ENCODE data around the gene SND1. TPM values are rescaled to one million over a fixed set of nuclear protein-coding genes. Genes with fewer than 3 reads are reported as not detected.

Gene SND1
- total and polyA plus RNA-seq, 2 of the 4 experiments (the other 2 are of a cell fraction), result 154 to 294 TPM

GRCh38 chr7:128068785-128069184, 416.8 kb downstream of the SND1 start:
- H2BK15ac ChIP-seq (ENCODE audit: low read depth, low read length), result no peak overlapping the region
- no peak for DNase-seq
- H3K9me3 ChIP-seq (ENCODE audit: control insufficient read depth, insufficient read depth, low read length), result no peaks in the 10 kb centered on the region
- peaks cover 36% of the 10 kb centered on the region for H3K9me1 ChIP-seq (ENCODE audit: insufficient read depth, low read length)
- H3K27ac ChIP-seq (ENCODE audit: insufficient read depth, low read length), result no peak overlapping the region
- POLR2A ChIA-PET (ENCODE audit: unreplicated experiment), result no interaction called here
- no peak overlapping the region for H4K8ac ChIP-seq (ENCODE audit: low read depth in 2 of 2, low read length in 2 of 2)
- dilution Hi-C loops (cut with HindIII; ENCODE audit: low sequenced_read_pairs, unreplicated experiment) (no loop called here), in situ Hi-C loops (cut with MboI; ENCODE audit: low sequenced_read_pairs) (loop anchor here (25.0 kb wide), 1 partner anchor 356 kb away; no protein-coding TSS in a partner anchor), intact Hi-C loops (cut with micrococcal nuclease) (no loop called here)
- H3K9ac ChIP-seq (ENCODE audit: low read depth, low read length), result no peak overlapping the region
- no peak overlapping the region for H3K4me2 ChIP-seq (ENCODE audit: low read depth, low read length)
- no peak overlapping the region for H2BK120ac ChIP-seq (ENCODE audit: low read depth, low read length)
- no peak overlapping the region for H2BK5ac ChIP-seq (ENCODE audit: low read depth, low read length, poor library complexity, severe bottlenecking)
- peaks cover 4% of the 10 kb centered on the region; the same call in 1 of the 2 replicates for H3K36me3 ChIP-seq (ENCODE audit: control insufficient read depth, insufficient read depth, low read length)
- 0 out of 2 replicates have a peak overlapping the region, but pooled peaks have one; percentile 15 for H3K14ac ChIP-seq (replicated peaks; ENCODE audit: low read depth, low read length)
- BruUV-seq (replicated peaks), result no TSS peak
- no peak overlapping the region for H2AK5ac ChIP-seq (ENCODE audit: low read depth, low read length)
- H3K18ac ChIP-seq (ENCODE audit: low read depth, low read length), result no peak overlapping the region; the same call in 1 of the 2 replicates
- H4K91ac ChIP-seq (ENCODE audit: insufficient read depth, low read depth, low read length), result no peak overlapping the region
- H3K4me1 ChIP-seq (ENCODE audit: control insufficient read depth, insufficient read depth, low read length), result peaks cover 5% of the 10 kb centered on the region; the same call in 1 of the 2 replicates
- no peak for ATAC-seq (ENCODE audit: low read depth)
- no peak overlapping the region for H2BK20ac ChIP-seq (ENCODE audit: low read depth, low read length)
- no peak for TF ChIP-seq FOS (IDR thresholded peaks at IDR 0.05; ENCODE audit: low read depth, low read length)
- TF ChIP-seq CHD1 (IDR thresholded peaks at IDR 0.05; ENCODE audit: low read depth, low read length), result no peak
- TF ChIP-seq SMC3 (IDR thresholded peaks at IDR 0.05; ENCODE audit: low read depth, low read length), result no peak
- no peak for TF ChIP-seq CEBPB (IDR thresholded peaks at IDR 0.05; ENCODE audit: low read depth, low read length)
- TF ChIP-seq BHLHE40 (IDR thresholded peaks at IDR 0.05; ENCODE audit: low read depth, low read length), result no peak
- no peak for TF ChIP-seq ELK1 (IDR thresholded peaks at IDR 0.05; ENCODE audit: borderline replicate concordance, low read depth, low read length)
- no peak for TF ChIP-seq NFE2L2 (IDR thresholded peaks at IDR 0.05; ENCODE audit: low read depth, low read length)
- no peak for TF ChIP-seq POLR2A (IDR thresholded peaks at IDR 0.05; ENCODE audit: low read depth, low read length)
- TF ChIP-seq MXI1 (IDR thresholded peaks at IDR 0.05; ENCODE audit: borderline replicate concordance, low read depth, low read length), result no peak
- TF ChIP-seq RAD21 (IDR thresholded peaks at IDR 0.05; ENCODE audit: low read length), result no peak
- TF ChIP-seq RCOR1 (IDR thresholded peaks at IDR 0.05; ENCODE audit: insufficient replicate concordance, low read length), result no peak
- TF ChIP-seq CTCF (conservative IDR thresholded peaks at IDR 0.05; ENCODE audit: low read depth, low read length), result no peak
- TF ChIP-seq MAFK (IDR thresholded peaks at IDR 0.05; ENCODE audit: low read depth, low read length), result no peak
- TF ChIP-seq MAZ (IDR thresholded peaks at IDR 0.05; ENCODE audit: borderline replicate concordance, low read depth, low read length), result no peak
- no peak for TF ChIP-seq RFX5 (IDR thresholded peaks at IDR 0.05; ENCODE audit: low read depth, low read length)
- no peak for TF ChIP-seq USF2 (IDR thresholded peaks at IDR 0.05; ENCODE audit: low read depth, low read length)
- no peak overlapping the region for H3K4me3 ChIP-seq (ENCODE audit: insufficient read depth, low read depth, low read length)
- CTCF ChIA-PET, result interaction anchor here (1.1 kb wide), 1 partner anchor 11 kb away, joined by 3 read pairs; no protein-coding TSS in a partner anchor
- H4K5ac ChIP-seq (ENCODE audit: low read depth, low read length), result no peak overlapping the region
- H3K23ac ChIP-seq (ENCODE audit: low read depth, low read length), result 0 out of 2 replicates have a peak overlapping the region, but pooled peaks have one; percentile 20
- no peak overlapping the region for H2AFZ ChIP-seq (replicated peaks; ENCODE audit: low read length, poor library complexity)
- H2AK9ac ChIP-seq (replicated peaks; ENCODE audit: low read depth, low read length, poor library complexity), result no peak overlapping the region
- H3K27me3 ChIP-seq (ENCODE audit: control insufficient read depth, insufficient read depth, low read length), result no peaks in the 10 kb centered on the region
- WGBS, 2 experiments (ENCODE audit: extremely low coverage in 2 of 2, insufficient read length in 1 of 2), result 100% methylated on average over 1 of the region's 8 CpGs; no CpG with 5 or more reads in 1 of the 2 experiments
- H3K4ac ChIP-seq (ENCODE audit: low read depth, low read length), result no peak overlapping the region
- peaks cover 21 to 57% of the 10 kb centered on the region in 2 experiments for H3K79me1 ChIP-seq (ENCODE audit: low read depth in 1 of 2, low read length in 2 of 2)
- no peak overlapping the region for H3K56ac ChIP-seq (ENCODE audit: extremely low read depth, insufficient read depth, low read length)
- H4K20me1 ChIP-seq (ENCODE audit: insufficient read depth, low read length), result peaks cover 40% of the 10 kb centered on the region
